GM12865 (cell line): ENCODE measurements around the gene MYO1G.
A peak's percentile ranks its signal among the peaks of the same experiment; 100 is the strongest.

Experiments
- DNase-seq: peaks from one replicate; pipeline ENCODE4 v3.0.0; 2010; ENCODE audit warnings: low read depth
- H3K4me3 ChIP-seq: 2 replicates; pipeline ENCODE4 v1.5.1; 2011; ENCODE audit warnings: mild to moderate bottlenecking, low read depth, low read length, control low read depth
- CTCF ChIP-seq: IDR thresholded peaks from 2 replicates; pipeline ENCODE4 v1.5.1; 2011; ENCODE audit warnings: low read length, control low read depth, low read depth, inconsistent platforms; ENCODE audit not compliant: insufficient read depth; ENCODE audit errors: missing control alignments

Gene MYO1G

GRCh38 chr7:45024126-45024744 is 45.4 kb upstream of the MYO1G start:
- no peak overlapping the region for H3K4me3 ChIP-seq
- DNase-seq: no peak
- TF ChIP-seq CTCF: no peak

- peak; percentile 61 for DNase-seq
- no peak overlapping the region for H3K4me3 ChIP-seq
- TF ChIP-seq CTCF: no peak
Measured at GRCh38 chr7:45021604-45022296, 42.9 kb upstream of the MYO1G start.

DNA sequence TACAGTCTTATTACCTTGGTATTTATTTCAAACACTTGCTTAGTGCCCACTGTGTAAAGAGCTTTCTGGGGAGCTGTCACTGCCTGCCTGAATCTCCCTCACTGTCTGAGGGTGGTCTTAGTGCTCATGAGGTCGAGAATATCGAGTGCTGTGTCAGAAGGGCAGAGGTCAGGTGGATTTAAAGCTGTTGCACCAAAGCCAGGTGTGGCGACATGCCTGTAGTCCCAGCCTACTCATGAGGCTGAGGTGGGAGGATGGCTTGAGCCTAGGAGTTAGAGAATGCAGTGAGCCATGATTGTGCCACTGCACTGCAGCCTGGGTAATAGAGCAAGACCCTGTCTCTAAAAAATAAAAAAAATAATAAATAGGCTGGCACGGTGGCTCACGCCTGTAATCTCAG is 42.1 kb upstream of the MYO1G start:
- DNase-seq: no peak
- no peak overlapping the region for H3K4me3 ChIP-seq

DNA sequence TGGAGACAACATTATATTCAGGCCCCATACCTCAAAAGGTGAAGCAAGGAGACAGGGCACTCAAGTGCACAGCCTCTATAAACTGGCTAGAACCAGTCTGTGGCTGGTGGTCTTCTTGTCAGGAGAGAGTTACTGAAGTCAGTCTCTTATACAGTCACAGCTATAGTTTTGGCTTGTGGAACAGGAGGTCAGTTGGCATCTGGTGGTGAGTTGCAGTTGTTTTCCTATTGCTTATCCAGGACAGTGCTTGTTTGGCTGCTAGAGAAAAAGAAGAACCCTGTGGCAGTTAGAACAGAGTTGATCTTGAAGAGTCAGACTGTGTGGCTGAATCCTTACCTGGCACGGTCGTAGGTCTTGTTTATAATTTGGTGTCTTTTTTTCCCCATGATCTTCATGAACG is 38.4 kb upstream of the MYO1G start:
- TF ChIP-seq CTCF: no peak
- no peak for DNase-seq
- H3K4me3 ChIP-seq: no peak overlapping the region

More for the DNA sequence above, 42.1 kb upstream of the MYO1G start:
- TF ChIP-seq CTCF: no peak

DNA sequence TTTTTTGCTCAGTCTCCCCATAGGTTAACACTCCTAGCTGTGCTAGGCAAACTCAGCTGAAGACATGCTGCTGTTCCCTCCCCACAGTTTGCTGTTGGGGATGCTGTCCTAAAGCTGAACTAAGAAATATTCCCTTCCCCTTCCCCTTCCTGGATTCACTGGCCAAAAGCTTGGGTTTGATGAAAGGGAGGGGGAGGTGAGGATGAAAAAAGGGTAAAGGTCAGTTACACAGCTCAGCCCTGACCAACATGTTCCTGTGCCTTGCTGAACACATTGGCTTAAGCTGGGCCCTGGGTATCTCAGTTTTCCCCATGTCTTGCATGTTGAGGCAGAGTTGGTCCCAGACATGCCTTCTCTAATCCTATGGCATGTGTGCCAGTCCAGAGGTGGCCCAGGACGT is 36.5 kb upstream of the MYO1G start:
- no peak for DNase-seq
- TF ChIP-seq CTCF: no peak
- no peak overlapping the region for H3K4me3 ChIP-seq

DNA sequence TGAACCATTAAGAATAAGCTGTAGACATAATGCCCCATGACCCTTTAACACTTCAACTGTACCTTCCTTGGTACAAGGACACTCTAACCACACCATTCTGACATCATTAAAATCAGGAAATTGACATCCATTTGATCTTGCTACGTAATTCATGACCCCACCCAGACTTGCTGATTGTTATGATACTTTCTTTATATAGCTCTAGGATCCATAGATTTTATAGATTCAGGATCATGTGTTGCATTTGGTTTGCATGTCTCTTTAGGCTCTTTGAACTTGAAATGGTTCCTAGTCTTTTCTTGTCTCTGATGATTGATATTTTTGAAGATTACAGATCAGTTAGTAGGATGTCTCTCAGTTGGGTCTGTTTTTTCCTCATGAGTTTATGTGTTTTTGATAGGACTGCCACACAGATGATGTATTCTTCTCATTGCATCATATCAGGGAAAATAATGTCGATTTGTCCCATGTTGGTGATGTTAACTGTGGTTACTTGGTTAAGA is 34.7 kb upstream of the MYO1G start:
- no peak for DNase-seq
- H3K4me3 ChIP-seq: no peak overlapping the region
- TF ChIP-seq CTCF: no peak
